HCT116 (cell line): Measurements from ENCODE around the gene DAAM2. TPM values are rescaled to one million over a fixed set of nuclear protein-coding genes. Genes with fewer than 3 reads are reported as not detected.

ENCODE experiments used
- ATAC-seq: fragments of 200-7000 bp; cut with Tn5 transposase; 2 replicates; pipeline ENCODE4 v1.9.1; 2020; ENCODE audit warnings: mild to moderate bottlenecking, moderate library complexity
- BruUV-seq: library from RNA; stranded (reverse); fragments of 400-500 nt; replicated peaks from 2 replicates; lab custom pipeline; 2021; lab: Mats Ljungman, UMichigan
- CTCF ChIA-PET: fragments of 300-600 bp; sonication (Branson Sonifier 250); formaldehyde crosslinking; loops from one replicate; lab custom pipeline; 2021; ENCODE audit warnings: antibody characterized with exemption; lab: Charles Lee
- POLR2A ChIA-PET: fragments of 300-600, 350-600 bp; sonication (Branson Sonifier 250); formaldehyde crosslinking; loops from one replicate; lab custom pipeline; 2021; ENCODE audit warnings: antibody characterized with exemption; lab: Charles Lee
- RAD21 ChIA-PET, 2 experiments: fragments of 300-600 bp; sonication (Branson Sonifier 250); formaldehyde crosslinking; loops; one replicate each; lab custom pipeline; 2023; ENCODE audit warnings: low total read pairs in 2 of 2; ENCODE audit not compliant: uncharacterized antibody in 2 of 2, unreplicated experiment in 2 of 2, low non-redundant PET in 1 of 2; lab: Charles Lee
- DNase-seq: peaks from one replicate; pipeline ENCODE4 v3.0.0-alpha.2; 2010; ENCODE audit warnings: low read depth, low spot score
- H2AFZ ChIP-seq: fragments of 200-600 bp; shearing (Covaris generic), sonication (generic); 2 replicates; pipeline ENCODE4 v1.6.1; 2017; ENCODE audit warnings: low read depth, mixed run types, mixed read lengths, antibody characterized with exemption, low read length; ENCODE audit not compliant: poor library complexity, severe bottlenecking
- H3K27ac ChIP-seq: 2 replicates; pipeline ENCODE4 v1.5.1; 2012; ENCODE audit warnings: low read depth, low read length
- H3K27me3 ChIP-seq: fragments of 200-600 bp; sonication (generic); 2 replicates; pipeline ENCODE4 v1.6.1; 2016; ENCODE audit warnings: mixed run types, low read length, mixed read lengths; ENCODE audit not compliant: insufficient read depth
- H3K36me3 ChIP-seq, 2 experiments: fragments of 200-500 bp in 1 of 2; fragments of 200-600 bp in 1 of 2; sonication (Bioruptor generic) in 1 of 2; sonication (generic) in 1 of 2; 2 replicates each; pipeline versions ENCODE4 v1.5.1 to v1.6.1; 2014 to 2016; ENCODE audit warnings: low read length in 2 of 2, inconsistent platforms in 1 of 2, mixed read lengths in 1 of 2, mixed run types in 1 of 2; ENCODE audit not compliant: insufficient read depth in 2 of 2, control insufficient read depth in 1 of 2
- H3K4me1 ChIP-seq, 2 experiments: fragments of 200-600 bp in 1 of 2; sonication (generic) in 1 of 2; 2 replicates each; pipeline versions ENCODE4 v1.5.1 to v1.6.1; 2012 to 2017; ENCODE audit warnings: low read length in 2 of 2, inconsistent platforms in 1 of 2, mild to moderate bottlenecking in 1 of 2, mixed read lengths in 1 of 2, mixed run types in 1 of 2, moderate library complexity in 1 of 2; ENCODE audit not compliant: insufficient read depth in 2 of 2, control insufficient read depth in 1 of 2
- H3K4me2 ChIP-seq: fragments of 200-600 bp; sonication (generic); 2 replicates; pipeline ENCODE4 v1.6.1; 2017; ENCODE audit warnings: mixed run types, low read length, mixed read lengths
- H3K4me3 ChIP-seq, 2 experiments: fragments of 200-600 bp in 1 of 2; sonication (generic) in 1 of 2; replicated peaks in 1 of 2; 2 replicates each; pipeline ENCODE4 v1.5.1; 2011 to 2016; ENCODE audit warnings: low read length in 2 of 2, control low read depth in 1 of 2, low read depth in 1 of 2, mild to moderate bottlenecking in 1 of 2, mixed read lengths in 1 of 2, mixed run types in 1 of 2
- H3K79me2 ChIP-seq: fragments of 200-600 bp; sonication (generic); 2 replicates; pipeline ENCODE4 v1.6.1; 2017; ENCODE audit warnings: mild to moderate bottlenecking, mixed run types, low read length, moderate library complexity, mixed read lengths; ENCODE audit not compliant: insufficient read depth
- H3K9ac ChIP-seq: fragments of 200-600 bp; sonication (generic); 2 replicates; pipeline ENCODE4 v1.6.1; 2016; ENCODE audit warnings: low read length, mixed read lengths
- H3K9me2 ChIP-seq: fragments of 200-600 bp; sonication (generic), shearing (Covaris generic); 2 replicates; pipeline ENCODE4 v1.6.1; 2017; ENCODE audit warnings: mixed run types, mild to moderate bottlenecking, moderate library complexity; ENCODE audit not compliant: insufficient read depth
- H3K9me3 ChIP-seq, 2 experiments: fragments of 200-500 bp in 1 of 2; fragments of 200-600 bp in 1 of 2; sonication (Bioruptor generic) in 1 of 2; sonication (generic) in 1 of 2; 2 replicates each; pipeline ENCODE4 v1.6.1; 2014 to 2017; ENCODE audit warnings: low read length in 2 of 2, mixed read lengths in 2 of 2, inconsistent platforms in 1 of 2, low read depth in 1 of 2, mild to moderate bottlenecking in 1 of 2, mixed run types in 1 of 2, moderate library complexity in 1 of 2; ENCODE audit not compliant: control insufficient read depth in 1 of 2, insufficient read depth in 1 of 2
- H4K20me1 ChIP-seq: fragments of 200-600 bp; sonication (generic), shearing (Covaris generic); 2 replicates; pipeline ENCODE4 v1.6.1; 2017; ENCODE audit warnings: mixed run types, mild to moderate bottlenecking, moderate library complexity; ENCODE audit not compliant: insufficient read depth
- CEBPB ChIP-seq: IDR thresholded peaks from 2 replicates; pipeline ENCODE4 v1.6.1; 2012; ENCODE audit warnings: low read depth
- EGR1 ChIP-seq: IDR thresholded peaks from 2 replicates; pipeline ENCODE4 v1.6.1; 2012; ENCODE audit warnings: low read depth
- ELF1 ChIP-seq: IDR thresholded peaks from 2 replicates; pipeline ENCODE4 v1.6.1; 2012; ENCODE audit warnings: low read depth, borderline replicate concordance
- EZH2phosphoT487 ChIP-seq: fragments of 200-600 bp; IDR thresholded peaks from 2 replicates; pipeline ENCODE4 v1.6.1; 2018; ENCODE audit warnings: antibody characterized with exemption, borderline replicate concordance
- FOSL1 ChIP-seq: IDR thresholded peaks from 2 replicates; pipeline ENCODE4 v1.6.1; 2012; ENCODE audit warnings: low read depth
- JUND ChIP-seq: IDR thresholded peaks from 2 replicates; pipeline ENCODE4 v1.6.1; 2012
- POLR2AphosphoS5 ChIP-seq: IDR thresholded peaks from 2 replicates; pipeline ENCODE4 v1.6.1; 2011; ENCODE audit warnings: mild to moderate bottlenecking, low read depth, low read length, moderate library complexity
- RAD21 ChIP-seq: IDR thresholded peaks from 2 replicates; pipeline ENCODE4 v1.6.1; 2012; ENCODE audit warnings: low read depth, mild to moderate bottlenecking
- SIN3A ChIP-seq: IDR thresholded peaks from 2 replicates; pipeline ENCODE4 v1.6.1; 2012; ENCODE audit warnings: low read depth
- SP1 ChIP-seq: IDR thresholded peaks from 2 replicates; pipeline ENCODE4 v1.6.1; 2012; ENCODE audit warnings: low read depth
- SRF ChIP-seq: IDR thresholded peaks from 2 replicates; pipeline ENCODE4 v1.6.1; 2012; ENCODE audit warnings: low read depth
- TCF7L2 ChIP-seq: IDR thresholded peaks from 2 replicates; pipeline ENCODE4 v1.7.0; 2011; ENCODE audit warnings: borderline replicate concordance, inconsistent platforms; ENCODE audit not compliant: insufficient read depth, insufficient read length; ENCODE audit errors: extremely low read depth
- YY1 ChIP-seq: IDR thresholded peaks from 2 replicates; pipeline ENCODE4 v1.6.1; 2011; ENCODE audit warnings: low read length, low read depth, moderate library complexity, mild to moderate bottlenecking; ENCODE audit not compliant: insufficient replicate concordance; ENCODE audit errors: extremely low read depth
- ZFX ChIP-seq: fragments of 450-650 bp; IDR thresholded peaks from 2 replicates; pipeline ENCODE4 v1.6.1; 2017
- intact Hi-C: fragments of 100-400 bp; cut with micrococcal nuclease; formaldehyde crosslinking; loops from 2 replicates; pipeline ENCODE4 v1.10.0; 2022
- total RNA-seq: library from RNA; stranded (reverse); gene quantifications from one replicate; pipeline ENCODE4 v1.2.1, GENCODE V29; 2021; ENCODE audit not compliant: unreplicated experiment
- TF ChIP-seq, protein P1 (sequence below): IDR thresholded peaks from 2 replicates; pipeline ENCODE4 v1.6.1; 2011; ENCODE audit warnings: mild to moderate bottlenecking, low read length, moderate library complexity; ENCODE audit not compliant: insufficient replicate concordance; ENCODE audit errors: extremely low read depth
- TF ChIP-seq, protein P2 (sequence below): IDR thresholded peaks from 2 replicates; pipeline ENCODE4 v1.6.1; 2012; ENCODE audit warnings: low read depth
- TF ChIP-seq, protein P3 (sequence below), 3 experiments: fragments of 200-600 bp in 1 of 3; sonication (generic) in 1 of 3; IDR thresholded peaks in 2 of 3; conservative IDR thresholded peaks in 1 of 3; 2 replicates each; pipeline ENCODE4 v1.5.1; 2012 to 2017; ENCODE audit warnings: low read depth in 2 of 3, low read length in 2 of 3, antibody characterized with exemption in 1 of 3, borderline replicate concordance in 1 of 3, control low read depth in 1 of 3, mild to moderate bottlenecking in 1 of 3, mixed read lengths in 1 of 3, mixed run types in 1 of 3, moderate library complexity in 1 of 3; ENCODE audit not compliant: insufficient read depth in 1 of 3
- TF ChIP-seq, protein P4 (sequence below): IDR thresholded peaks from 2 replicates; pipeline ENCODE4 v1.6.1; 2012
- TF ChIP-seq, protein P5 (sequence below): IDR thresholded peaks from 2 replicates; pipeline ENCODE4 v1.6.1; 2012

The DAAM2 gene
- total RNA-seq, 1 experiment from 2014 or later, result not detected

DNA sequence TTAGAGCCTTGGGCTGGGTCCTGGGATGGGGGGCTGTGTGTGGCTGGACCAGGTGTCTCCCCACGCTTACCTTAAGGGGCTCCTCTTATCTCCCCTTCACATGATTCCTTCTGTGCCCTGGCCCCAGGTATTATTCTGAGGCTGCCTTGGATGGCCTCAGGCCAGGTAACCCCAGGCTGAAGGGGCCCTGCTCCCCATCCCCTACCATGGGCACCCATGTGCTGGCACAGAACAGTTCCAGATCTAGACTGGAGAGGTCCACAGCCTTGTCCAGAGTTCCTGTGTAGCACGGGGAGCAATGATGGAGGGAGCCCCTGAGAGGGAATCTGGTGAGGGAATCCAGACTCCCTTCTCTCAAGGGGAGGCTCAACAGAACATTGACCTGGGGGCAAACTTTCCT is 110.0 kb downstream of the DAAM2 start:
- ATAC-seq (no peak), DNase-seq (no peak)
- H3K27me3 ChIP-seq, result peaks cover 22% of the 10 kb centered on the region
- no TSS peak for BruUV-seq
- no peaks in the 10 kb centered on the region for H3K9me3 ChIP-seq
- H3K27ac ChIP-seq, result no peak overlapping the region
- intact Hi-C loops, result no loop called here
- H3K4me3 ChIP-seq, result no peak overlapping the region
- no peaks in the 10 kb centered on the region for H3K79me2 ChIP-seq
- H3K4me1 ChIP-seq, result no peaks in the 10 kb centered on the region
- no peak overlapping the region for H3K4me2 ChIP-seq
- RAD21 ChIA-PET, result no interaction called here
- no peaks in the 10 kb centered on the region for H4K20me1 ChIP-seq
- CTCF ChIA-PET, result no interaction called here
- H2AFZ ChIP-seq, result no peak overlapping the region
- POLR2A ChIA-PET, result no interaction called here
- TF ChIP-seq SRF (no peak), EGR1 (no peak), CEBPB (no peak), FOSL1 (no peak), ZFX (no peak), SP1 (no peak), EZH2phosphoT487 (no peak), YY1 (no peak), JUND (no peak), RAD21 (no peak), ELF1 (no peak), POLR2AphosphoS5 (no peak), TCF7L2 (no peak), SIN3A (no peak)
- TF ChIP-seq, protein P1, sequence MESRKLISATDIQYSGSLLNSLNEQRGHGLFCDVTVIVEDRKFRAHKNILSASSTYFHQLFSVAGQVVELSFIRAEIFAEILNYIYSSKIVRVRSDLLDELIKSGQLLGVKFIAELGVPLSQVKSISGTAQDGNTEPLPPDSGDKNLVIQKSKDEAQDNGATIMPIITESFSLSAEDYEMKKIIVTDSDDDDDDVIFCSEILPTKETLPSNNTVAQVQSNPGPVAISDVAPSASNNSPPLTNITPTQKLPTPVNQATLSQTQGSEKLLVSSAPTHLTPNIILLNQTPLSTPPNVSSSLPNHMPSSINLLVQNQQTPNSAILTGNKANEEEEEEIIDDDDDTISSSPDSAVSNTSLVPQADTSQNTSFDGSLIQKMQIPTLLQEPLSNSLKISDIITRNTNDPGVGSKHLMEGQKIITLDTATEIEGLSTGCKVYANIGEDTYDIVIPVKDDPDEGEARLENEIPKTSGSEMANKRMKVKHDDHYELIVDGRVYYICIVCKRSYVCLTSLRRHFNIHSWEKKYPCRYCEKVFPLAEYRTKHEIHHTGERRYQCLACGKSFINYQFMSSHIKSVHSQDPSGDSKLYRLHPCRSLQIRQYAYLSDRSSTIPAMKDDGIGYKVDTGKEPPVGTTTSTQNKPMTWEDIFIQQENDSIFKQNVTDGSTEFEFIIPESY, result no peak
- TF ChIP-seq, protein P2, sequence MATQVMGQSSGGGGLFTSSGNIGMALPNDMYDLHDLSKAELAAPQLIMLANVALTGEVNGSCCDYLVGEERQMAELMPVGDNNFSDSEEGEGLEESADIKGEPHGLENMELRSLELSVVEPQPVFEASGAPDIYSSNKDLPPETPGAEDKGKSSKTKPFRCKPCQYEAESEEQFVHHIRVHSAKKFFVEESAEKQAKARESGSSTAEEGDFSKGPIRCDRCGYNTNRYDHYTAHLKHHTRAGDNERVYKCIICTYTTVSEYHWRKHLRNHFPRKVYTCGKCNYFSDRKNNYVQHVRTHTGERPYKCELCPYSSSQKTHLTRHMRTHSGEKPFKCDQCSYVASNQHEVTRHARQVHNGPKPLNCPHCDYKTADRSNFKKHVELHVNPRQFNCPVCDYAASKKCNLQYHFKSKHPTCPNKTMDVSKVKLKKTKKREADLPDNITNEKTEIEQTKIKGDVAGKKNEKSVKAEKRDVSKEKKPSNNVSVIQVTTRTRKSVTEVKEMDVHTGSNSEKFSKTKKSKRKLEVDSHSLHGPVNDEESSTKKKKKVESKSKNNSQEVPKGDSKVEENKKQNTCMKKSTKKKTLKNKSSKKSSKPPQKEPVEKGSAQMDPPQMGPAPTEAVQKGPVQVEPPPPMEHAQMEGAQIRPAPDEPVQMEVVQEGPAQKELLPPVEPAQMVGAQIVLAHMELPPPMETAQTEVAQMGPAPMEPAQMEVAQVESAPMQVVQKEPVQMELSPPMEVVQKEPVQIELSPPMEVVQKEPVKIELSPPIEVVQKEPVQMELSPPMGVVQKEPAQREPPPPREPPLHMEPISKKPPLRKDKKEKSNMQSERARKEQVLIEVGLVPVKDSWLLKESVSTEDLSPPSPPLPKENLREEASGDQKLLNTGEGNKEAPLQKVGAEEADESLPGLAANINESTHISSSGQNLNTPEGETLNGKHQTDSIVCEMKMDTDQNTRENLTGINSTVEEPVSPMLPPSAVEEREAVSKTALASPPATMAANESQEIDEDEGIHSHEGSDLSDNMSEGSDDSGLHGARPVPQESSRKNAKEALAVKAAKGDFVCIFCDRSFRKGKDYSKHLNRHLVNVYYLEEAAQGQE, result no peak
- TF ChIP-seq, protein P3, sequence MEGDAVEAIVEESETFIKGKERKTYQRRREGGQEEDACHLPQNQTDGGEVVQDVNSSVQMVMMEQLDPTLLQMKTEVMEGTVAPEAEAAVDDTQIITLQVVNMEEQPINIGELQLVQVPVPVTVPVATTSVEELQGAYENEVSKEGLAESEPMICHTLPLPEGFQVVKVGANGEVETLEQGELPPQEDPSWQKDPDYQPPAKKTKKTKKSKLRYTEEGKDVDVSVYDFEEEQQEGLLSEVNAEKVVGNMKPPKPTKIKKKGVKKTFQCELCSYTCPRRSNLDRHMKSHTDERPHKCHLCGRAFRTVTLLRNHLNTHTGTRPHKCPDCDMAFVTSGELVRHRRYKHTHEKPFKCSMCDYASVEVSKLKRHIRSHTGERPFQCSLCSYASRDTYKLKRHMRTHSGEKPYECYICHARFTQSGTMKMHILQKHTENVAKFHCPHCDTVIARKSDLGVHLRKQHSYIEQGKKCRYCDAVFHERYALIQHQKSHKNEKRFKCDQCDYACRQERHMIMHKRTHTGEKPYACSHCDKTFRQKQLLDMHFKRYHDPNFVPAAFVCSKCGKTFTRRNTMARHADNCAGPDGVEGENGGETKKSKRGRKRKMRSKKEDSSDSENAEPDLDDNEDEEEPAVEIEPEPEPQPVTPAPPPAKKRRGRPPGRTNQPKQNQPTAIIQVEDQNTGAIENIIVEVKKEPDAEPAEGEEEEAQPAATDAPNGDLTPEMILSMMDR (IDR thresholded peaks at IDR 0.05 in 2 of 3, conservative IDR thresholded peaks at IDR 0.05 in 1 of 3; ENCODE audit: borderline replicate concordance in 1 of 3, insufficient read depth in 1 of 3, low read depth in 2 of 3, low read length in 2 of 3), result no peak
- TF ChIP-seq, protein P4, sequence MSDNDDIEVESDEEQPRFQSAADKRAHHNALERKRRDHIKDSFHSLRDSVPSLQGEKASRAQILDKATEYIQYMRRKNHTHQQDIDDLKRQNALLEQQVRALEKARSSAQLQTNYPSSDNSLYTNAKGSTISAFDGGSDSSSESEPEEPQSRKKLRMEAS, result no peak
- TF ChIP-seq, protein P5, sequence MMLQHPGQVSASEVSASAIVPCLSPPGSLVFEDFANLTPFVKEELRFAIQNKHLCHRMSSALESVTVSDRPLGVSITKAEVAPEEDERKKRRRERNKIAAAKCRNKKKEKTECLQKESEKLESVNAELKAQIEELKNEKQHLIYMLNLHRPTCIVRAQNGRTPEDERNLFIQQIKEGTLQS, result no peak
- TF ChIP-seq, all 23 proteins: peak for 0
- Histone ChIP-seq H3K9me2 (no peaks in the 10 kb centered on the region), H3K9ac (no peak overlapping the region), H3K36me3 (no peaks in the 10 kb centered on the region)
